OCI-LY3 (cell line): Measurements from ENCODE around the gene ERC1.

Experiments used
- CTCF ChIP-seq: fragments of 200-600, 300-600 bp; sonication (generic); IDR thresholded peaks from 2 replicates; pipeline ENCODE4 v1.5.1; 2014; ENCODE audit warnings: antibody characterized with exemption, low read length, low read depth
- EZH2phosphoT487 ChIP-seq: fragments of 200-600 bp; shearing (Covaris generic); IDR thresholded peaks from 2 replicates; pipeline ENCODE4 v1.6.1; 2018; ENCODE audit warnings: antibody characterized with exemption, mixed run types, low read depth

- TF ChIP-seq CTCF (no peak), EZH2phosphoT487 (no peak)
Measured at GRCh38 chr12:1290716-1291115, 299.7 kb downstream of the ERC1 start.
